Stimulated activated CD8-positive, alpha-beta memory T cell treated with anti-CD3 and anti-CD28 coated beads, Interleukin-2, amount 100 ng/mL, for 48 hours (primary cell): ENCODE results near the gene CDYL2.
"Not testable (repeated sequence)": the region's sequence is repeated elsewhere in the genome, so short reads cannot be mapped to it uniquely, and the experiment has no call there.

Source experiments
- DNase-seq, 2 donors: peaks; one replicate each; pipeline ENCODE4 v3.0.0-alpha.2; 2020; ENCODE audit warnings: low read depth in 2 of 2

Gene CDYL2

DNA sequence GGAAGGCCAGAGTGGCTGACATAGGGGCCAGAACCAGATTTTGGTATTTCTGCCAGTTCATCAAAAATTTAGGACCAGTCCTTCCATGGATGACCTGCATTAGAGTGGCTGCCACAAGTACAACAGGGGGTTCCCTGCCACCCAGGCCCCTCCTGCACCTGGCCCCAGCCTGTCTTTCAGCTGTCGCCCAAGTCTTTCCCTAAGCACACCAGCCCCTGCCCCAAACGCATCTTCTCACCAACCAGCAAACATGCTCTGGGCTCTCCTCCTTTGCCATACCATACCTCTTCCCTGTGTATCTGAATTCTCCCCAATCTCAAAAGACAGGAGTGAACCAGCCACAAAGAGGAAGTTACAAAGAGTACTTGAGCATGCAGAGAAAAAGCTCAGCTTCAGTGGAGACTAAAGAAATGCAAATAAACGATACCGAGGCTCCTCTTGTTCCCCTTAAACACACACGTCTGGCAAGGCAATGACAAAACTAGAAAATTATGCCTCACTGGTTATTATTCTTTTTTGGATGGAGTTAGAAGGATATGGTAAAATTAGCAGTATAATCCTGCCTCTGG is 133.0 kb downstream of the CDYL2 start:
- DNase-seq = no peak

DNA sequence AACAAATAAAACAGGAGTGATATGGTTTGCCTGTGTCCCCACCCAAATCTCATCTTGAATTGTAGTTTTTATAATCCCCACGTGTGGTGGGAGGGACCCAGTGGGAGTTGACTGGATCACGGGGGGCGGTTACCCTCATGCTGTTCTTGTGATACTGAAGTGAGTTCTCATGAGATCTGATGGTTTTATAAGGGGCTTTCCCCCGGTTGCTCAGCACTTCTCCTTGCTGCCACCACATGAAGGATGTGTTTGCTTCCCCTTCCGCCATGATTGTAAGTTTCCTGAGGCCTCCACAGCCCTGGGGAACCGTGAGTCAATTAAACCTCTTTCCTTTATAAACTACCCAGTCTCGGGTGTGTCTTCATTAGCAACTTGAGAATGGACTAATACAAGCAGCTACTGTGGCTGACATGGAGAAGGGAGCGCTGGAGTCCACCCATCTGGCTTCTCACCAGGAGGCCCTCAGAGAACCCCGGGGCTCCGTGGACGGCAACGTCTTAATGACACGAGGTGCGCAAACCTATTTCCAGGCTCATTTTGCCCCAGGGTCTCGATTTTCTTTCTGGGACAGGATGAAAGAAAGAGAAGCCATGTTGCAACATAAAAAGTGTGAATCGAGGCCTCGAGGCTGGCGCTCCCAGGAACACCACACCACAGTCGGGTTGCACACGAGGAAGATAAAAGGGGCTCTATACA is 134.1 kb downstream of the CDYL2 start:
- no peak for DNase-seq

DNA sequence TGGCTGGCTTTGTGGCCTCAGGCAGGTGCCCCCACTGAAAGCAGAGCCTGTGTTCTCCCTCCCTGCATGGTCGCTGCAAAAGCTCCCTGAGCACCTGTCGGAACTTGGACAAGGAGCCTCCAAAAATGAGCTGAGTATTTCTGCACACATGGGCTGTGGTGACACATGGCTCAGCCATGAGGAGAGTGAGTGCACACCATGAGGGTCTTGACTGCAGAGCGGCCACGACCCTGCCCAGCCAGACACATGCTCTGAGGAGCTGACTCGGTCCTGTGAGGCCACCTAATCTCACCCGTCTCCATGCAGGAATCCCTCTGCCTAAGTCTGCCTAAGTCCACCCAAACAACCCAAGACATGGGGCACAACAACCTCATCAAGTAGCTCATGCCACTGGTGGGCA is 134.7 kb downstream of the CDYL2 start:
- DNase-seq = no peak

DNA sequence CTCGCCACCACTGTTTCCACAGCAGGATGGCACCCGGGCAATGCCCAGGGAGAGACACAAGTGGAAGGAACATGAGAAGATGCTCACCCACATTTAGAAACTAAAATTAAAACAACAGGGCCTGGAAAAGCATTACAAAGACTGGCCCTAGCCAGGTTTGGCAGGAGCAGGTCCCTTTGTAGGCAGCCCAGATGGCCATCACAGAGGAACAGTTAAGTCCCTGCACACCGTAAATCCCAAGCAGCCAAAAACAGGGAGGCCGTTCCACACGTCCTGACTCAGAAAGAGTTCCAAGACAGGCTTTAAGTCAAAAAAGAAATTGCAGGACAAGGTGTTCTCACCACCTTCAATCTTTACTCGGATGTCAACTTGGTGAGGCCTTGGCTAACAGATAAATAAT is 136.5 kb downstream of the CDYL2 start:
- no peak for DNase-seq

DNA sequence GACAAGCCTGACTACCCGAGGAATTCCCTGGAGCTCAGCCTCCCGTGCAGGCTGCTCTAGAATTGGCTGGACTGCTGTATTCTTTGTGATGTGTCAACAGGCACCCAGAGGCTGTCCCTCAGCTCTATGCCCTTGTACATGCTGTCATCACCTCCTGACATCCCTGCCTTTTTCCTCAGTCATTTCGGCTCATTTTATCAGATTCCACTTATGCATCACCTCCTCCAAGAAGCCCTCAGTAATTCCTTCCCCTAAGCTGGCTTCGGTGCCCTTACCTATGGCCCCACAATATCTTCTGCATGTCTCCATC is 137.2 kb downstream of the CDYL2 start:
- DNase-seq = no peak

DNA sequence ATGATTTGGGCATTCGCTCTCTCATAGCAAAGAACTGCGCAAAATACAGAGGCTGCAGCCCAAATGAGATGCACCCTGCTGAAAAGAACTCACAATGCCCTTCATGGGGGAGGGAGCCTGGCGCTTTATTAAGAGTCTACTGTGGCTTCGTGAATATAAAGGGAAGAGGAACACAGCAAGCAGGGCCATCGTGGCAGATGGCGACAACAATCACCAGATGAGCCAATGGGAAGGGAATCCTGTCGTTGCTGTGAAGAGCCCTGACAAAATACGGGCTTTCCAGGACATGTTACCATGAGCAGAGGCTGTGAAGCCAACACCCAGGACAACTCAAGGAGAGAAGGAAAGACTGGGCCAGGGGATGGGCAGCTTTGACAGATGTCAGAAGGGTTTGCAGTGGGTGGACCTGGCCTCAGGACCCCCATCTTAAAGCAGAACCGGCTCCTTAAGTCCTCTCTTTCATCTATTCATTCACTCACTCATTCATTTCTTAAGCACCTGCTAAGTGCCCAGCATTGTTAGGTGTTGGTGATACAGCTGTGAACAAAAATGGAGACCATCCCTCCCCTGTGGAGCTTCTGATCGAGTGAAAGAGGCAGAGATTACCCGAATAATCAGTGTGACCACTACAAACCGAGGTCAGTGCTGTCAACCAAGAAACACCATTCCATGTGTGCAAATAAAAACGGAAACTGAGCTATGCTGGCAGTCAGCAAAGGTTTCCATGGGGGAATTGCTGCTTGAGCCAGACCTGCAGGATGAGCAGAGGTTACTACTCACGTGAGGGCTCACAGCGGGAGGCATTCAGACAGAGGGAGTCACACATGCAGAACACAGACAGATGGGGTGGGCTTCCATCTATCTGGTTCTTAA is 137.8 kb downstream of the CDYL2 start:
- no peak for DNase-seq

DNA sequence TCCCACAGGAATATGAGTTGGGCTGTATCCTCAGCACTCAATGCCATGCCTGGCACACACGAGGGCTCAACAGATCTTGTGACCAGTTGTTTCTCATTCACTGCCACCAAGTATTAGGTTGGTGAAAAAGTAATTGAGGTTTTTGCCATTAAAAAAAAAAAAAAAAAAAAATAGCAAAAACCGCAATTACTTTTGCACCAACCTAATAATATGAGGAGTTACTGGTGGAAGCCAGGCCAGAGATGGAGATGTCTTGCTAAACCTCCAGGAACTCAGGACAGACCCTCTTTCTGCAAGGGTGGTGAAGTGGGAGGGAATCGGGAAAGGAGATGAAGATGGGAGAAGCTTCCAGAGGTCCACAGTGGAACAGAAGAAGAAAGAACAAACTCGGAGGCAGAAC is 139.0 kb downstream of the CDYL2 start:
- no peak for DNase-seq

DNA sequence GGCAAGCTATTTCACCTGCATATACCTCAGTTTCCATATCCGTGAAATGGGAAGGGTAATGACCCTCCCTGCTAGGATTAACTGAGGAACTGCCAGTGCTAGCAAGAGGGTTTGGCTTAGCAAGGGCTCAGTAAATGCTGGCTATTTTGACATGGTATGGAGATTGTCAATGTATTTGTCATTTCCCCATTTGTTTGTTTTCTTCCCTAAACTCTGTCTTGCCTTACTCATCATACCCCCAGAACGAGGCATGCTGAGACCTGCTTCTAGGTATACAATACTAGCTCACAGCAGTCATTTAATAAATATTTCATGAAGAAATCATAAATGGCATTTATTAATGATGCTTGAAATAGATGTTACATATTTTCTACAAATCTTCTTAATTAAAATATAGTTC is 139.6 kb downstream of the CDYL2 start:
- DNase-seq = no peak

DNA sequence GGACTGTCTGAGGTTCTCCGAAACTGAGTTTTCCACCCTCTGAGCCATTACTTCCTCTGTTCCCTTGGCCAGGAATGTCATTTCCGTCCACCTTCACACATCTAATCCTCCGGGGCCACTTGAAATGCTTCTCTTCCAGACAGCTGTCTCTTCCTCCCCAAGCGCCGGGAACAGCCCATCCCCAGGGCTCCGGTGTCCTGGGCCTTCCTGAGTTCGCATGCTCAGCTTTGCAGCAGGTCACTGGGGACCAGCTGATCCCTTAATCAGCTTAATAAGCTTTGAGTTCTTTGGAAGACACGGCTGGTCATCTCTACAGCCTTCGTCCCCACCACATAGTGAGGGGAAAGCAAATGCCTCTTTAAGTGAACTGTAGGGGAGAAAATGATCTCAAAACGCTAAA is 140.2 kb downstream of the CDYL2 start:
- no peak for DNase-seq

DNA sequence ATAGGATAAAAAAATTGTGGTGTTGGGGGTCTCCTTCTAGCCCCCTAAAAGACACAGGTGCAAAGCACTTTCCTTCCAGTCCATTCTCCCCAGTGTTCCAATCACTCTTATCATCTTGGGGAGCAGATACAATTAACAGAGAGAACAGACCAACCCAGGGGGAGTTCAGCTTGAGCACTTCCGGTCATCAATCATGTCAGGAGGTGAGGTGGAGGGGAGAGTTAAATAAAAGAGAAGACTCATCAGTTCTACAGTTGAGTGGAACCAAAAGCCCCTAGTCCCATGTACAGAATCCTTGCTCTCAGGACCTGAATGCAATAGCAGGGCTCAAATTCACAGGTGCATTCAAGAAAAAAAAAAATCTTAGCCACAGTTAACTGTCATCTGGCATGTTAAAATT is 141.3 kb downstream of the CDYL2 start:
- no peak for DNase-seq

DNA sequence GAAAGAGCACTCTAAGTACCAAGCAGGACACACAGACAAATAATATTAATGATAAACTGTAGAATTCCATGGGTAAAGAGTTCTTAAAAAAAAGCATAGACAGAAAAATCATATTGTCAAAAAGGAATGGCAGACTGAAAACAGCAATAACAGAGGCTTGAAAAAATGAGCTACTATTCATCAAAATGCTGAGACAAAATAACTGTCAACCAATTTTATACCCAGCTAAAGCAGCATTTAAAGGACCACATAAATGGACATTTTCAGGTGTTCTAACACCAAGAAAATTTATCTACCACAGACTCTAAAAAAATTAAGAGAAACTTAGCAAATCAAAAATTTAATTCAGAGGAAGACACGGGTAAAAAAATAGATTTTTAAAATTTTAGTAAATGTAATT is 144.5 kb downstream of the CDYL2 start:
- DNase-seq = no peak

DNA sequence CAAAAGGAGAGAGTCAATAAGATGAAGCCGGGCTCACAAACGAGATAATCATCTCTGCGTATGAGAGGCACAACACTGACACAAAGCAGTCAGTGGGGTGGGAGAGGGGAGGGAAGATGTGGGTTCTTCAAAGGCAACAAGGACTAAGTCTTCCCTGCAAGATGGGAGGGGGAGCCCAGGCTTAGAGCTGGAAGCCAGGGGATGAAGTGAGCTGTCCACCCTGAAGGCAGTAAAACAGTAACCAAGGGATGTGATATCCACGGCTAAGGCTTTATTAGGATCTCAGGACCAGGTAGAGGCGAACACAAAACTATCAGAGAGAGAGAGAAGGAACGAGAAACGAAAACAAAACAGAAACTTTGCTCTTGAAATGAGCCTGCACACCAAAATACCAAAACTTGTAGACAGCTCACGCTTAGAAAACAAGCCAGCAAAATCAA is 147.7 kb downstream of the CDYL2 start:
- no peak for DNase-seq

DNA sequence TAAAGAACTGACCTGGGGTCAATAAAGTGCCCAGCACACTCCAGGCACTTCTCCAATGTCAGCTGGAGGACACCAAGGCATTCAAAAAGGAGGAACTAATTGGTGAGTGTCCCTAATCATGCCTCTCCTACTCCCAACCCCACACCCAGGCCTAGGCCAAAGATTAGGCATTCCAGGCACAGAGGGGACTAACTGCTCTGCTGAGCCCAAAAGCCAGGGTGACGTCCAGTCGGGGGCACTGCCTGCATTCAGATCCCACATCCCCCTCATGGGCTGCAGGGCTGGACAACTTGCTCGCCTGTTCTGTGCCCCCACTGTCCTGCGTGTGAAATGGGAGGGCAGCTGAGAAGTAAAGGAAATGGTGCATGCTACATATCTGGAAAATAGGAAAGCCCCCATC is 148.2 kb downstream of the CDYL2 start:
- DNase-seq = no peak

DNA sequence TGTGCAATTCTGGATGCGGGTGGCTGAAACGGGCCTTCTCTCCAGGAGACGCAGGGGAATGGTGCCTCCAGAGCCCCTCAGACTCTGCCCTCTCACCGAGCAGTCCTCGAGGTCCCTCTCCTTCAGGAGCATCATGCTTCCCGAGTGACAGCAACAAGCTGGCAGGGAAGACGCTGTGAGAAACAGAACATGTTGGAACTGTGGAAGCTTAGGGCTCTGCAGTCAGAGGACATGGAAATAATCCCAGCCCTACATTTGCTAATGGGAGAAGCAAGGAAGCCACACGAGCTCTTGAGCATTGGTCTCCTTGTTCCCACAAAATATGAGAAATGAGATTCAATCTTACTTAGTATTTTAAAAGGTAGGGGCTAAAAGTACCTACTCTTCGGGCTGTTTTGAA is 148.6 kb downstream of the CDYL2 start:
- DNase-seq = no peak

DNA sequence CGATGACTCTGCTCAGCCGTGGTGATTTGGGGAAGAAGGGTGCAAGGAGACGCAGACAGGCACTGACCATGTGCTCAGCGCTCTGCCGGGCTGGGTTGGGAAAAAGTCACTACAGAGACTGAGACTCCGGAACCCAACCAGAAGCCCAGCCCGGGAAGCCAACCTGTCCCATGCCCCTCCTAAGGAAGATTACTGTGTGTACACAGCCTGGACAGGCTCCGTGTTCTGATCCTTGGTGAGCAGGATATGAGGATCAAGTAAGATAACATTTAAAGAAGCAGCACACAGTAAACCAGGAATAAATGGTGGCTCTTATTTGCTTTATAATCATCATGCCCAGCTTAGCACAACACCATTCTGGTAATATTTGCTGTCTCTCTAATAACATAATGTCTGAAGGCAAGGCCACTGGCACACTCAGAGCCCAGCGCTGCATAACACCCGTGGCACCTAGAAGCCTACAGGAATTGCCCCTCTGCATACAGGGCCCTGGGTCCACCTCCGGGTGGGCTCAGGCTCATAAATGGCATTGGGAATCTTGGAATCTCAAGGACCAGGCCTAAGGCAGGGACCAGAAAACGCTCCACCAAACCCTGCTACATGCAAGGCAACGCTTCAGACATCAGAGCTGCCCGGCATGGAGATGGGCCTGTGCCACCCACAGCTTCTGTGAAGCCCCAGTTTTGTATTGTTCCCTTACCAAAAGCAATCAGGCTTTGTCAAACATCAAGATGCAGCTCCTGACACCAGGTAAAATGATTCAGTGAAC is 150.1 kb downstream of the CDYL2 start:
- DNase-seq = no peak

DNA sequence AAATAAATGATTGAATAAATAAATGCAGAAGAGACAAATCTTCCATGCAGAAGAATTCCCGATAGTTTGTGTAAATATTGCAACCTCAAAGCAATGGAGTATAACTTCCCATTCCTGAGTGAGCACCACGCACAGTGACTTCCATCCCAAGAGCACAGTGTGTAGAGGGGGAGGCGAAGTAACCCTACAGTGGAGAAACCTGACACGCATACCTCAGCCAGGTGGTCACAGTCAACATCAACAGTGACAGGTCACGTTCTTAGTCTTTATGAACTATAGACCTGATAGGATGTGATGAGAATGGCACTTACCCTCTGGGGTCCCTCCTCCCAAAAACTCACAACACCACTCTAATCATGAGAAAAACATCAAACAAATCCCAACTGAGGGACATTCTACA is 152.0 kb downstream of the CDYL2 start:
- DNase-seq = no peak

DNA sequence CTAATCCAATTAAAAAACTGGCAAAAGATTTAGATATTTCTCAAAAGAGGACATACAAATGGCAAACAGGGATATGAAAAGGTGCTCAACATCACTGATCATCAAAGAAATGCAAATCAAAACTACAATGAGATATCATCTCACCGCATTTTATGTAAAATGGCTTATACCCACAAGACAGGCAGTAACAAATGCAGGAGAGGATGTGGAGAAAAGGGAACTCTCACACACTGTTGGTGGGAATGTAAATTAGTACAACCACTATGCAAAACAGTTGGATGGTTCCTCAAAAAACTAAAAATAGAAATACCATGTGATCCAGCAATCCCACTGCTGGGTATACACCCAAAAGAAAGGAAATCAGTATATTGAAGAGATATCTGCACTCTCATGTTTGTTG is 154.1 kb downstream of the CDYL2 start:
- DNase-seq = not testable (repeated sequence)

DNA sequence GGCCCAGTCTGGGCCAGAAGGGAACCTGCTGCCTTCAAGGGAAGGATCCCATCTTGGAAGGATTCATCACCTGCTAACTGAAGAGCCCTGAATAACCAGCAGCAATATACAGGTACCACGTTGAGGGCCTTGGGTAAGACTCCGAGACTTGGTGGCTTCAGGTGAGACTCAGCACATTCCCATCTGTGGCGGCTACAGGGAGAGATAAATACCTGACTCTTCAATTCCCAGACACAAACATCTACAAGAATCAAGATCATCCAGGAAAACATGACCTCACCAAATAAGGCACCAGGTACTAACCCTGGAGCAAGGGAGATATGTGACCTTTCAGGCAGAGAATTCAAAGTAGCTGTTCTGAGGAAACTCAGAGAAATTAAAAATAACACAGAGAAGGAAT is 164.1 kb downstream of the CDYL2 start:
- no peak for DNase-seq

DNA sequence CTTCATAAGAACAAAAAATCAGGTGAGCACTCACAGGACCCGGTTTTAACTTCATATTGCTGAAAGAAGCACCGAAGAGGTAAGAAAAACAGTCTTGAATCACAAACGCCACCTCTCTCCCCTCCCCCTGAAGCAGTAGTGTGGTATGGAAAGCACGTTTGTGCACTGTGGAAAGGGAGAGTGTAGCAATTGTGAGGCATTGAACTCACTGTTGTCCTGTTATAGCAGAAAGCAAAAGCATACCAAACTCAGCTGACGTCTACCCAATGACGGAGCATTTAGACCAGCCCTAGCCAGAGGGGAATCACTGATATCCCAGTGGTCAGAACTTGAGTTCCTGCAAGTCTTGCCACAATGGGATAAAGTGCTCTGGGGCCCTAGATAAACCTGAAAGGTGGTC is 164.8 kb downstream of the CDYL2 start:
- DNase-seq = no peak

DNA sequence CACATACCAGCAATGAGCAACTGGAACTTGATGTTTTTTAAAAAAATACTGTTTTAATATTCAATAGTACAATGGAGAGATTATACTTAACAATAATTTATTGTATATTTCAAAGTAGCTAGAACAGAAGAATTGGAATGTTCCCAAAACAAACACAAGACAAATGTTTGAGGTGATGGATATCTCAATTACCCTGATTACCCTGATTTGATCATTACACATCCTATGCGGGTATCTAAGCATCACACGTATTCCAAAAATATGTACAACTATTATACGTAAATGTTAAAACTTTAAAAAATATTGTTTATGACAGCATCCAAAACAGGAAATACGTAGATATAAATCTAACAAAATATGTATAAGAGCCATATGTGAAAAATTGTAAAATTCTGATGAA is 166.8 kb downstream of the CDYL2 start:
- DNase-seq = no peak

DNA sequence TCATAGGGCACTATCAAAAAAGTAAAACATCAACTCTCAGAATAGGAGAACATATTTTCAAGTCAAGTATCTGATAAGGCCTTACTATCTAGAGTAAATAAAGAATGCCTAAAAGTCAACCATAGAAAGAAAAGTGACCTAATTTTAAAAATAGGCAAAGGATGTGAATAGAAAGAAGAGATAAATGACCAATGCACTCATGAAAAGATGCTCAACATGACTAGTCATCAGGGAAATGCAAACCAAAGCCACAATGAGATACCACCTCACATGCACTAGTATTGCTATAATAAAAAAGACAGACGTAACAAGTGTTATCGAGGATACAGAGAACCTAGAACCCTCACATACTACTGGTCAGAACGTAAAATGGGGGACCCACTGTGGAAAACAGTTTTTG is 172.8 kb downstream of the CDYL2 start:
- no peak for DNase-seq

DNA sequence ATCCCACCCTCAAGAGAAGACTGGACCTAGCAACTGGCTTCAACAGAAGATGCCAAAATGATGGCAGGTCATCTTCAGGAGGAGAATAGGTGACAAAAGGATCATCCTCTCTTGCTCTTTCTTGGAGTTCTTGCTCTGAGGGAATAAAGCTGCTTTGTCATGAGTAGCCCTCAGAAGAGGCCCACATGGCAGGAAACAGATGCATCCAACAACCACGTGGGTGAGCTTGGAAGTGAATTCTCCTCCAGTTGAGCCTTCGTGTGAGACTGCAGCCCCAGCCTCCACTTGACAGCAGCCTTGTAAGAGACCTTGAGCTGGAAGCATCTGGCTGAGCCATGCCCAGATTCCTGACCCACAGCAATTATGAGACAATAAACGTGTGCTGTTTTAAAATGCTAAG is 176.1 kb downstream of the CDYL2 start:
- DNase-seq = no peak

DNA sequence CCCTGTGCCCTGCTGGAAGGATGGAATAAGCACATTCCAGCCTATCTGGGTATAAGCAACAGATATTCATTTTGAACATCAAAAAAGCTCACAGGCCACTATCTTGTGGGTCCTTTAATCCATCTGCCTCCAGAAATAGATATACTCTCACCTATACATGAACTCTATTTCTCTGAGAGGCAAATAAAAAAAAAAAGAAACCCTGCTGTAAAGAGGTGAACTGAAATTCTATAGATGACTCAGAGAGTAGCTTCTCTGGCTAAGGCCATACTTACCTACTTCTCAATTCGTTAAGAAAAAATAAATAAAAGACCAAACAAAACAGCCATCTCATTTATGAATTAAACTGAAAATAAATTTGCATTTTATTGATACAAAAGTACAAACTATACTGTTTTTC is 177.3 kb downstream of the CDYL2 start:
- no peak for DNase-seq
